OCI-LY7 (cell line): ENCODE data around the gene GRK6. TPM values are rescaled to one million over a fixed set of nuclear protein-coding genes. Genes with fewer than 3 reads are reported as not detected.

Experiments used
- BruUV-seq: library from RNA; stranded (reverse); fragments of 400-500 nt; replicated peaks from 2 replicates; lab custom pipeline; 2021; lab: Mats Ljungman, UMichigan
- CTCF ChIA-PET: fragments of 300-600 bp; sonication (Branson Sonifier 250); formaldehyde crosslinking; loops from one replicate; lab custom pipeline; 2022; ENCODE audit warnings: antibody characterized with exemption; ENCODE audit not compliant: unreplicated experiment; lab: Charles Lee
- POLR2A ChIA-PET: fragments of 300-600 bp; sonication (Branson Sonifier 250); formaldehyde crosslinking; loops from one replicate; lab custom pipeline; 2022; ENCODE audit warnings: antibody characterized with exemption; lab: Charles Lee
- DNase-seq: peaks from one replicate; pipeline ENCODE4 v3.0.0-alpha.2; 2015; ENCODE audit warnings: low spot score
- H2AFZ ChIP-seq: fragments of 200-600 bp; sonication (generic), shearing (Covaris generic); 2 replicates; pipeline ENCODE4 v1.6.1; 2014; ENCODE audit warnings: mild to moderate bottlenecking, antibody characterized with exemption, low read length, moderate library complexity
- H3K27ac ChIP-seq: fragments of 200-600 bp; sonication (generic); 2 replicates; pipeline ENCODE4 v1.5.1; 2014; ENCODE audit warnings: mixed run types, low read depth, mild to moderate bottlenecking, moderate library complexity, low read length, inconsistent platforms; ENCODE audit not compliant: poor library complexity, severe bottlenecking
- H3K36me3 ChIP-seq: fragments of 200-600 bp; sonication (generic); 2 replicates; pipeline ENCODE4 v1.6.1; 2014; ENCODE audit warnings: mild to moderate bottlenecking, antibody characterized with exemption, low read length, moderate library complexity, mixed read lengths; ENCODE audit not compliant: insufficient read depth
- H3K4me1 ChIP-seq: fragments of 200-600 bp; sonication (generic); 2 replicates; pipeline ENCODE4 v1.5.1; 2014; ENCODE audit warnings: mild to moderate bottlenecking, low read length; ENCODE audit not compliant: insufficient read depth, poor library complexity, severe bottlenecking
- H3K4me2 ChIP-seq: fragments of 200-600 bp; sonication (generic); 2 replicates; pipeline ENCODE4 v1.6.1; 2014; ENCODE audit warnings: mild to moderate bottlenecking, low read length
- H3K4me3 ChIP-seq: fragments of 200-600 bp; sonication (generic); 2 replicates; pipeline ENCODE4 v1.5.1; 2014; ENCODE audit warnings: mild to moderate bottlenecking, low read depth, low read length; ENCODE audit not compliant: poor library complexity, severe bottlenecking
- H3K79me2 ChIP-seq: fragments of 200-600 bp; sonication (generic); 2 replicates; pipeline ENCODE4 v1.6.1; 2016; ENCODE audit warnings: low read depth, mild to moderate bottlenecking, low read length, moderate library complexity, mixed read lengths; ENCODE audit not compliant: insufficient read depth
- H3K9me2 ChIP-seq: fragments of 200-600 bp; sonication (generic); 2 replicates; pipeline ENCODE4 v1.6.1; 2016; ENCODE audit warnings: mild to moderate bottlenecking, low read length, mixed read lengths; ENCODE audit not compliant: insufficient read depth
- H3K9me3 ChIP-seq: fragments of 200-600 bp; sonication (generic); 2 replicates; pipeline ENCODE4 v1.6.1; 2014; ENCODE audit warnings: mild to moderate bottlenecking, mixed run types, low read length, mixed read lengths
- H4K20me1 ChIP-seq: fragments of 200-600 bp; sonication (generic); 2 replicates; pipeline ENCODE4 v1.6.1; 2014; ENCODE audit warnings: mild to moderate bottlenecking, antibody characterized with exemption, low read length, moderate library complexity, mixed read lengths; ENCODE audit not compliant: insufficient read depth
- CTCF ChIP-seq: fragments of 200-600 bp; sonication (generic); conservative IDR thresholded peaks from 2 replicates; pipeline ENCODE4 v1.5.1; 2014; ENCODE audit warnings: mild to moderate bottlenecking, antibody characterized with exemption, low read length, moderate library complexity, mixed read lengths
- EZH2phosphoT487 ChIP-seq: fragments of 200-600 bp; sonication (generic); IDR thresholded peaks from 2 replicates; pipeline ENCODE4 v1.6.1; 2018; ENCODE audit warnings: low read depth, borderline replicate concordance, mild to moderate bottlenecking, mixed run types, antibody characterized with exemption, low read length, moderate library complexity, mixed read lengths
- intact Hi-C: fragments of 100-400 bp; cut with micrococcal nuclease; formaldehyde crosslinking; loops from one replicate; pipeline ENCODE4 v1.10.0; 2022; ENCODE audit not compliant: unreplicated experiment
- total RNA-seq, 2 experiments: library from RNA; depleted of rRNA in 1 of 2; stranded (reverse); fragments of >200 nt in 1 of 2; shearing (Covaris generic) in 1 of 2; gene quantifications; 2 replicates each; pipeline ENCODE4 v1.2.3, GENCODE V29; 2014 to 2022

GRK6 gene
- total RNA-seq, 2 experiments from 2014 or later = 46.2 to 99.4 TPM

GRCh38 chr5:177404641-177405179, 21.8 kb upstream of the GRK6 start:
- no TSS peak for BruUV-seq
- H3K4me2 ChIP-seq = peak overlapping the region; percentile 73
- no peak for DNase-seq
- intact Hi-C loops = loop anchor here (1.0 to 10.0 kb wide), 3 partner anchors 42 to 190 kb away; partner anchors contain the start of genes PRR7 and TMED9
- no peaks in the 10 kb centered on the region for H3K79me2 ChIP-seq
- peak overlapping the region; percentile 58; the same call in 1 of the 2 replicates for H2AFZ ChIP-seq
- no peaks in the 10 kb centered on the region for H3K9me3 ChIP-seq
- CTCF ChIA-PET = interaction anchor here (0.6 to 3.5 kb wide), 7 partner anchors 15 to 51 kb away, joined by 3 to 25 read pairs (median 7); no protein-coding TSS in a partner anchor
- no peaks in the 10 kb centered on the region for H3K36me3 ChIP-seq
- TF ChIP-seq EZH2phosphoT487 (no peak), CTCF (no peak)
- peak overlapping the region; percentile 62 for H3K4me3 ChIP-seq
- H3K9me2 ChIP-seq = no peaks in the 10 kb centered on the region
- no peak overlapping the region for H3K27ac ChIP-seq
- H3K4me1 ChIP-seq = peaks cover 18% of the 10 kb centered on the region
- POLR2A ChIA-PET = interaction anchor here (0.6 to 2.6 kb wide), 8 partner anchors 10 to 56 kb away, joined by 3 to 10 read pairs (median 5); partner anchors contain the start of gene GRK6
- no peaks in the 10 kb centered on the region for H4K20me1 ChIP-seq

- Histone ChIP-seq H3K79me2 (no peaks in the 10 kb centered on the region), H3K9me3 (no peaks in the 10 kb centered on the region), H3K9me2 (no peaks in the 10 kb centered on the region), H3K4me1 (peaks cover 18% of the 10 kb centered on the region), H3K36me3 (no peaks in the 10 kb centered on the region), H3K4me3 (no peak overlapping the region), H3K4me2 (no peak overlapping the region), H3K27ac (no peak overlapping the region), H2AFZ (no peak overlapping the region), H4K20me1 (no peaks in the 10 kb centered on the region)
- POLR2A ChIA-PET = interaction anchor here (0.6 to 2.1 kb wide), 4 partner anchors 16 to 57 kb away, joined by 3 to 9 read pairs (median 6); partner anchors contain the start of gene GRK6
- no peak for TF ChIP-seq CTCF
- TF ChIP-seq EZH2phosphoT487 = no peak
- no peak for DNase-seq
- BruUV-seq = no TSS peak
- CTCF ChIA-PET = interaction anchor here (3.5 kb wide), 1 partner anchor 47 kb away, joined by 11 read pairs; no protein-coding TSS in a partner anchor
- intact Hi-C loops = loop anchor here (10.0 kb wide), 1 partner anchor 189 kb away; the partner anchor contains the start of gene TMED9
Measured at GRCh38 chr5:177405312-177405711, 21.2 kb upstream of the GRK6 start.

- no peak for DNase-seq
- H4K20me1 ChIP-seq = no peaks in the 10 kb centered on the region
- H3K36me3 ChIP-seq = no peaks in the 10 kb centered on the region
- H3K9me2 ChIP-seq = no peaks in the 10 kb centered on the region
- ChIA-PET CTCF (interaction anchor here (3.5 kb wide), 1 partner anchor 47 kb away, joined by 11 read pairs; no protein-coding TSS in a partner anchor), POLR2A (interaction anchor here (1.3 kb wide), 2 partner anchors 16 to 26 kb away, joined by 3 read pairs; no protein-coding TSS in a partner anchor)
- no peak overlapping the region for H2AFZ ChIP-seq
- intact Hi-C loops = loop anchor here (10.0 kb wide), 1 partner anchor 189 kb away; the partner anchor contains the start of gene TMED9
- no peak overlapping the region for H3K27ac ChIP-seq
- no peak overlapping the region for H3K4me3 ChIP-seq
- TF ChIP-seq EZH2phosphoT487 = no peak
- no peak for TF ChIP-seq CTCF
- no peaks in the 10 kb centered on the region for H3K9me3 ChIP-seq
- H3K79me2 ChIP-seq = no peaks in the 10 kb centered on the region
- no TSS peak for BruUV-seq
- H3K4me1 ChIP-seq = peaks cover 21% of the 10 kb centered on the region
- no peak overlapping the region for H3K4me2 ChIP-seq
Measured at GRCh38 chr5:177405805-177406204, 20.7 kb upstream of the GRK6 start.
